Stimulated activated CD4-positive, alpha-beta T cell treated with anti-CD3 and anti-CD28 coated beads, Interleukin-12 subunit alpha, Interleukin-12 subunit beta, amount 100 ng/mL, for 4 hours (primary cell): ENCODE measurements around the gene IPO11.
"Not testable (repeated sequence)": the region's sequence is repeated elsewhere in the genome, so short reads cannot be mapped to it uniquely, and the experiment has no call there.

Source experiments
- DNase-seq: peaks from one replicate; pipeline ENCODE4 v3.0.0-alpha.2; 2020

The IPO11 gene

DNA sequence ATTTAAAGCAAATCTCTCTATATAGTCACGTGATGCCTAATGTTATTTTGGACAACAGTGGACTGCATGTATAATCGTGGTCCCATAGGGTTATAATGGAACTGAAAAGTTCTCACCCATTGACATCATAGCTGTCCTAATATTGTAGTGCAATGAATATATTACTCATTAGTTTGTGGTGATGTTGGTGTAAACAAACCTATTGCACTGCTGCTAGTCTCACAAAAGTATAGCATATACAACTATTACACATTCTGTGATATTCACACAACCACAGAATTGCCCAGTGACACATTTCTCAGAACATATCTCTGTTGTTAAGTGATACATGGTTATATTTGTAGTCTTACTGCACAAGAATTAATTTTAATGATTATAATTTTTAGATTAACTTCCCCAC is 37.7 kb downstream of the IPO11 start:
- DNase-seq = no peak

DNA sequence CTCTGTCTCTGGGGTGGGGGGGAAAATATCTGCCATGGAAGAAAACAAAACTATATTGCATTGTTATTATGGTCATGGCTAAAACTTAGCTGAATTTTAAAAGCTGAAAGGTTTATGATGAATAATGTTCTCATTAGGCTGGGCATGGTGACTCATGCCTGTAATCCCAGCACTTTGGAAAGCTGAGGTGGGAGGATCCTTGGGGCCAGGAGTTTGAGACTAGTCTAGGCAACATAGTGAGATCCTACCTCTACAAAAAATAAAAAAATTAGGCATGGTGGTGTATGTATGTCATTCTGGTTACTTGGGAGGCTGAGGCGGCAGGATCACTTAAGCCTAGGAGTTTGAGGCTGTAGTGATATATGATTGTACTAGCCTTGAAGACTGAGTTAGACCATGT is 44.5 kb downstream of the IPO11 start:
- no peak for DNase-seq

DNA sequence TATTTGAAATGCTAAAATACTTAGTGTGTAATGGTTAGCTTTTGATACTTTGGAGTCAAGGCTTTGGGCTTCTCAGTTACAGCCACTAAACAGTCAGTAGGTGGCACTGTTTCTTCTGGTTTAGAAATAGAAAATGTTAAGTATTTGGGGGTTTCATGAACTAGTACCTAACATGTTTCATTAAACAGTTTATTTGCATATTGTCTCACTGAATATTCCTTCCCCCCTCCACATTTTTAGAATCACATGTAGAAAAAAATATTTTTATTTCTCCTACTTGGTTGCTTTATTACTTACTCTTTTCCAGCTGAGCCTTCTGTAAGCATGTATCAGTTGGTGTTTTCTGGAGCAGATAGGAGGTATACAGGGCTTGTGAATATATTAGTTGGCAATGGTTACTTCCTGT is 48.0 kb downstream of the IPO11 start:
- DNase-seq = no peak

- no peak for DNase-seq
Observed at GRCh38 chr5:62461561-62461960, 49.0 kb downstream of the IPO11 start.

GRCh38 chr5:62465985-62466925 is 53.7 kb downstream of the IPO11 start:
- DNase-seq = no peak

- no peak for DNase-seq
Observed at GRCh38 chr5:62473209-62473608, 60.6 kb downstream of the IPO11 start.

DNA sequence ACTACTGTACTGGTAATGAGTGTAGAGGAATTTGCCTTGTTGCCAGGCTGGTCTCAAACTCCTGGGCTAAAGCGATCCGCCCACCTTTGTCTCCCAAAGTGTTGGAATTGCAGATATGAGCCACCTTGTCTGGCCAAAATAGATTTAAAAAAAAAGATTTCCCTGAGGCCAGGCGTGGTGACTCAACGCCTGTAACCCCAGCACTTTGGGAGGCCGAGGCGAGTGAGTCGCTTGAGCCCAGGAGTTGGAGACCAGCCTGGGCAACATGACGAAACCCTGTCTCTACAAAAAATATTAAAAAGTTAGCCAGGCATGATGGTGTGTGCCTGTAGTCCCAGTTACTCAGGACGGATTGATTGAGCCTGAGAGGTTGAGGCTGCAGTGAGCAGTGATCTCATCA is 62.5 kb downstream of the IPO11 start:
- no peak for DNase-seq

GRCh38 chr5:62477801-62478200 is 65.2 kb downstream of the IPO11 start:
- DNase-seq = no peak

GRCh38 chr5:62483556-62483955 is 71.0 kb downstream of the IPO11 start:
- no peak for DNase-seq

DNA sequence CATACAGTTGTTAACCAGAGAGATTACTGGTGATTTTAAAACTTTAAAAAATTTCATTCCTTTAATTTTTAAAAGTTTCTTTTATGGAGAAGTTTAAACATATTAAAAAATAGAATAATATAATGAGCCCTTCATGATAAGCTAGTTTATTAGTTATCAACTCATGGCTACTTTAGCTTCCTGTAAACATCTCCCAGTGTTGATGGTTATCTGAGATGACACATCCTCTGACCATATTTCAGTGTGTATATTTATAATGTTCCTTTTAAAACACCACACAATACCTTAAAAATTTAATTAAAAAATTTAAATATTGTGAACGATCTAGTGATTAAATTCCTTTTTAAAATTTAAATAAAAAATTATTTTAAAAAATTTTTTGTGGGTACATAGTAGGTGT is 74.1 kb downstream of the IPO11 start:
- DNase-seq = no peak

DNA sequence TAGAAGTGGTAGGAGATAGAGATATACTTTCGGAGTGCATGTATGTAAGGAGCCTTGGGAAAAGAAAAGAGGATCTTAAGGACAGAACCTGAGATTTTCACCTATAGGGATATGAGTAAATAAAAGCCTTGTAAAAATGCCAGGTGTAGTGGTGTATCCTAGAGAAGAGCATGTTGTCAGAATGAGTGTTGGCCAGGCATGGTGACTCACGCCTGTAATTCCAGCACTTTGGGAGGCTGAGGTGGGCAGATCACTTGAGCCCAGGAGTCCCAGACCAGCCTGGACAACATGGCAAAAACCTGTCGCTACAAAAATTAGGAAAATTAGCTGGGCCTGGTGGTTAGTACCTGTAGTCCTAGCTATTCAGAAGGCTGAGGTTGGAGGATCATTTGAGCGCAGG is 76.0 kb downstream of the IPO11 start:
- no peak for DNase-seq

- no peak for DNase-seq
Observed at GRCh38 chr5:62489471-62489870, 76.9 kb downstream of the IPO11 start.

DNA sequence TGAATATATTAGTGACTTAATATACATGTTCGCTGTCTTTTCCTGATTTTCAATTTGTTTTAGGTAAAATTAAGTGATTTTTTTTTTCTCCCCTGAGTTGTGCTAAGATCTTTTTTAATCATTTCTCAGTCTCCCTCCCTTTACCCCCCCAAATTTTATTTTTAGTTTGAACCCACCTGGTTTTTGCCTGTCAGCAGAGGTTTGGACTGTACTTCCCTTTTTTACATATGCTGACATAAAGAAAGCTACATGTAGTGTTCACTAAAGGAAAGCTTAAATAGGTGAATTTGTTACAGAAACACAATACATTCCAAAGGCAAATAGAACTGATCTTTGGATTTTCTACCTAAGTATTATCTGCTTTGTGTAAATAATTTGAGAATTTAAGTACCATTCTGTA is 82.2 kb downstream of the IPO11 start:
- no peak for DNase-seq

DNA sequence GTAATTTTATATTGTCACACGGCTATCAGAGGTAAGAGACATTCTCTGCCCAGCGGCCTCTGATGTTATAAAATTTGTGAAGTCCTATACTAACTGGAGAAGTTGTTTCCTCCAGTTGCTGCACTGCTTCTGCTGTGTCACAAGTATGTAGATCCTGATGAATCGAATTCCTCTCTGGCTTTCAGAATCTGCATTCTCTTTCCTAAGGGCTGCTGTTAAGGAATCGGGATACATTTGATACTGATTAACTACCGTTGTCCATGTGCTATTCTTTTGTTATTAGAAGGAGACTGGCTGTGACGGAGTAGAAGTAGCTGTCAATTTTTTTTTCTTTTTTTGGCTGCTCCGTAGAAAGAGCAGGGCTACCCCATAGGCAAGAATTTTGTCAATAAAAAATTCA is 84.3 kb downstream of the IPO11 start:
- no peak for DNase-seq

GRCh38 chr5:62498961-62499360 is 86.4 kb downstream of the IPO11 start:
- no peak for DNase-seq

GRCh38 chr5:62499756-62500155 is 87.2 kb downstream of the IPO11 start:
- DNase-seq = no peak

- no peak for DNase-seq
Observed at GRCh38 chr5:62502456-62503101, 90.0 kb downstream of the IPO11 start.

- no peak for DNase-seq
Observed at GRCh38 chr5:62504129-62504528, 91.6 kb downstream of the IPO11 start.

- DNase-seq = no peak
Observed at GRCh38 chr5:62506659-62507460, 94.3 kb downstream of the IPO11 start.

DNA sequence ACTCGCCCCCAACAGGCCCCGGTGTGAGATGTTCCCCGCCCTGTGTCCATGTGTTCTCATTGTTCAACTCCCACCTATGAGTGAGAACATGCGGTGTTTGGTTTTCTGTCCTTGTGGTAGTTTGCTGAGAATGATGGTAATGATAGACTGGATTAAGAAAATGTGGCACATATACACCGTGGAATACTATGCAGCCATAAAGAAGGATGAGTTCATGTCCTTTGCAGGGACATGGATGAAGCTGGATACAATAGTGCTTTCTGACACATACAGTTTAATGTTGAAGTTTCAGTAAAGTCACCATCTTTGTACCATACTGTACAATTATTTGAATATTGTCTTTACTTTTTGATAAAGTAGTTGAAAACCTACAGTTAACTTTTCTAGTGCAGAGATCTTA is 96.2 kb downstream of the IPO11 start:
- not testable (repeated sequence) for DNase-seq

DNA sequence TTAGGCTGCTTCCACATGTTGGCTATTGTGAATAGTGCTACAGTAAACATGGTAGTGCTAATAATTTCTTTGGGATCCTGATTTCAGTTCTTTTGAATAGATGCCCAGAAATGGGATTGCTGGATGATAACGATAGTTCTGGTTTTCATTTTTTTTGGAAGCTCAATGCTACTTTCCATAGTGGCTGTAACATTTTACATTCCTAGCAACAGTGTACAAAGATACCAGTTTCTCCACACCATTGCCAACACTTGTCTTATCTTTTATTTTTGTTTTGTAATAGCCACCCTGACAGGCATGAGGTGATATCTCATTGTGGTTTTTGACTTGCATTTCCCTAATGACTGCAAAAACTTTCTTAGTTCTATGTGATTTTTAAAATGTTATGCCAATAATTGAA is 97.2 kb downstream of the IPO11 start:
- DNase-seq = no peak

GRCh38 chr5:62513085-62513484 is 100.5 kb downstream of the IPO11 start:
- not testable (repeated sequence) for DNase-seq

- DNase-seq = no peak
Observed at GRCh38 chr5:62514510-62515119, 102.1 kb downstream of the IPO11 start.
